Measurements from ENCODE around the gene LRRTM4.
"Not testable (repeated sequence)": the region's sequence is repeated elsewhere in the genome, so short reads cannot be mapped to it uniquely, and the experiment has no call there.

The LRRTM4 gene

DNA sequence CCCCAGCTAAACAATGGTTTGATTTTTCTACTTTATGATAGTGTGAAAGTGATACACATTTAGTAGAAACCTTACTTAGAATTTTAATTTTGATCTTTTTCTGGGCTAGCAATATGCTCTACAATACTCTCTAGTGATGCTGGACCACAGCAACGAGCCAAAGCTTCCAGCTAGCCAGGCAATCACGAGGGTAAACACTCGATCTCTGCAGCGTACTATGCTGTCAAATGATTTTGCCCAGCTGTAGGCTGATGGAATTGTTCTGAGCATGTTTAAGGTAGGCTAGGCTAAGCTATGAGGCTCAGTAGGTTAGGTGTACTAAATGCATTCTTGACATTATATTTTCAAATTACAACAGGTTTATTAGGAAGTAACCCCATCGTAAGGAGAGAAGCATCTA, 207.5 kb downstream of the LRRTM4 start:
- DNase-seq (ENCODE audit: low read depth), result no peak

DNA sequence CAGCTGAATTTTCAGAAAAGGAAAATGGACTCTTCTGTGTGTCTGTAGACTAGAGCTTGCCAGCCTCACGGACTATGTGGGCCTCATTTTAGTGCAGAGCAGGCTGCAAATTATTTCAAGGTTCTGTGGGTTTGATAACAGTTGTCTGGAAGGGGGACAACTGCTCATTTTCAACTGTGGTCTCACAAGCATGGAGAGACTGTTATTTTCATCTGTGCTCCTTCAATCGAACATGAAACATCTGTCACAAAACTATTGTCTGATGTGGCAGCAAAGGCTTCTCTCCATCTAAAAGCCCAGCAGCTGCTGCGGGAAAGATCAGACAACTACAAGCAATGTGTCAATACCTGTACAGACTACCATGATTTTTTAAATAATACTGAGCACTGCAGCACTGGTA, 211.8 kb downstream of the LRRTM4 start:
- no peak for DNase-seq (ENCODE audit: low read depth)

DNA sequence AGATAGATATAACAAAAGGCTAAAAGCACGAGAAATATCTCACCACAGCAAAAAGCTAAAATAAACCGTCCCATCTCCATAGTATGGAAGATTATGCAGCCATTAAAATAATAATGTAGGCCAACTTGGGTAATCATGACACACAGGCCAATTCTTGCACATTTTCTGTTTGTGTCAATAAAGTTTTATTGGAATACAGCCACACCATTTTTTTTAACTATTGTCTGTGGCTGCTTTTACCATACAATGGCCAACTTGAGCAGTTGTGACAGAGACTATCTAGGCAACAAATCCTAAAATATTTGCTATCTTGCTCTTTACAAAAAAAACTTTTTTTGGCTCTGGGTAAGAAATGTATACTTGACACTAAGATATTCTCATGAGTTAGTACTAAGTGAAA, 212.5 kb downstream of the LRRTM4 start:
- DNase-seq (ENCODE audit: low read depth), result no peak

DNA sequence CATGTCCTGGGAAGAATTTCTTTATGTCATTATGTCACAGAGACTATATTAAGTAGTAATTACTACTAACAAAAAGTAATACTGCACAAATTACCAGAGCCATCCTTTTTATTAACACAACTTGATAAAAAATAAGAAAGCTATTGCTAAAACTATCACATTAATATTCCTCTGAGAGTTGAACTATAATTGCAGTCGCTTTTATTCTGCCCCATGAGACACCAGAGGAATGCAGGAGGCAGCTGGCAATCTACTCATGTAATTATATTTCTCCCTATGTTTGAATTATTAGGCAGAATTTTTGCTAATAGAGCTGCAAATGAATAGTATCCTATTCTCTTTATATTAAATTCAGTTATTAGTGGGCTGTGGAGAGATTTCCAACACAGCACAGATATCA, 220.7 kb downstream of the LRRTM4 start:
- no peak for DNase-seq (ENCODE audit: low read depth)

DNA sequence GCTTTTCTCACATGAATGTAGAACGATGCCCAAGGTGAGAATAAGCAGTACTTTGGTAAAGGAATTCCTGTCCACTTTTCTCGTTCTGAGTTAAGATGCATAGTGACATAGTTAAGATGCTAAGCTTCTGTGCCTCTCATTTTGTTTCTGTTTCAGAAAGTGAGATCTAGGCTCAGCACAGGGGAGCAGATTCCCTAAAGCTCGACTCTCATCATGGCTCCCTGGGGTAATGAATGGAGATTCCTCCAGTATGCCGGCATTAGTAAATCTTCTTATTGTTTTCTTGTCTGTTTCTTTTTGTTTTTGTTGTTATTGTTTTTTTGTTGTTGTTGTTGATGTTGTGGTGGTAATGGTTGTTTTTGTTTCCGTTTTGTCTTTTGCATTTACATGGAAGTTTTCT, 225.4 kb downstream of the LRRTM4 start:
- no peak for DNase-seq (ENCODE audit: low read depth)

DNA sequence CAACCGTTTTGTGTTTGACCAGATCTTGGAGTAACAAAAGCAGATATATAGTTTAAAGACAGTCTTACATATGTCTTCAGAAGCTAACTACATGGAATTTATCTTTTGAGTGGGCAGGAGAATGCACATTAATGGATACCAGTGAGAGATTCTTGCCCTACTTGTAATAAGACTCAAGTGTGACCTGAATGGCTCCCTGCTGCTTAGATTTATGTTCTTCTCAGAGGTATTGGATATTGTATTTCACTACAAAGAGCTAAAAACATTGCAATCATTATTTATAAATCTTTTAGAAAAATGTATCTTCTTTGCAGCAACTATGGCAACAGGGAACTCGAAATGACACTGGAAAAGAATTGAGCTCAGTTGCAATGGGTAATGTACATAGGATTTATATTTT, 227.7 kb downstream of the LRRTM4 start:
- DNase-seq (ENCODE audit: low read depth), result no peak

DNA sequence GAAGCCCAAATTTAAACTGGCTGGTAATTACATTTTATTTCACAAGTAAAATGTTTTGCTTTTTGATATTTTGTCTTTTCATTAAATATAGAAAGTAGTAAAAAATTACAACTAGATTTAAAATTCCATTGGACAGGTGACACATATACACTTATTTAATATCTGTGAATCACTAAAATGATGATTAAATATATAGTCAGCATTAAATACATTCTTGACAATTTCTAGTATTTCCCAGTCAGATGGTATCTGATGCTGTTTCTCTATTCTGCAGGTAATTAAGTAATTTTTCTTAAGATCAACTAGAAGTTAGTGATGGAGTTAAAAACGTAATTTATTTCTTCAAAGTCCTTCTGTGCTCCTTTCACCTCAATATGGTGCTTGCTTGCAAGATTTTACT, 237.8 kb downstream of the LRRTM4 start:
- no peak for DNase-seq (ENCODE audit: low read depth)

DNA sequence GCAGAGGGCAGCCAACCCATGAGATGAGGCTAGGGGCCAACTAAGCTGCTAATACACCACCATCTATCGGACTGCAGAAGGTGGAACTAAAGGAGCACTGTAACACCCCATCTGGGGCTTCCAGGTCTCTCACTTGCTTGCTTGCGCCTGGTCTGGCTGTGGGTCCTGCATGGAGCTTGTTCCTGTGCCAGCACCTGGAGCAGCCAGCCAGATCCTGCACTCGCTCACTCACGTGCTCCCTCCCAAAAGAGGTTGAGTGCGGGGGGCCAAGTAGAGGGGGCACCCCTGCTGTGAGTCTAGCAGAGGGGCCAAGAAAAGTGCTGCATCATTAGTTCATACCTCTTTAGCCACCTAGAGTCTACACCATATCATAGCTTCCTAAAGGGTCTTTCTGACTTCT, 250.9 kb downstream of the LRRTM4 start:
- no peak for DNase-seq (ENCODE audit: low read depth)

DNA sequence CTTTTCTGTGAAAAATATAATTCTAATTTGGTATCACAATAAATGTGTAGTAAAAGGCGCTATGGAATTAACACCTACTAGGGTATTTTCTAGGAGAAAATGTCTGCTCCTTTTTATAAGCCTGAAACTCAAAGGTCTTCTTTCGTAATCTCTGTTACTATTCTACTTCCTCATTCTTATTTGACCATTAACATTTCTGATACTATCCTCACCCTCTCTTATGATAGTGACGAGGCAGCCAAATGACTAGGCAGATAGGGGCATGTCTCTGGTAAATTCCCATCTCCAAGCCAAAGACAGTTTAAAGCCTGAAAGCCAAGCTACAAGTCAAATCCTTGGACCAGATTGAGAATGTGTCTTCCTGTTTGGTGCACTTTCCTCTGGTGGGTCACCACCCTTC, 251.7 kb downstream of the LRRTM4 start:
- DNase-seq (ENCODE audit: low read depth), result no peak

DNA sequence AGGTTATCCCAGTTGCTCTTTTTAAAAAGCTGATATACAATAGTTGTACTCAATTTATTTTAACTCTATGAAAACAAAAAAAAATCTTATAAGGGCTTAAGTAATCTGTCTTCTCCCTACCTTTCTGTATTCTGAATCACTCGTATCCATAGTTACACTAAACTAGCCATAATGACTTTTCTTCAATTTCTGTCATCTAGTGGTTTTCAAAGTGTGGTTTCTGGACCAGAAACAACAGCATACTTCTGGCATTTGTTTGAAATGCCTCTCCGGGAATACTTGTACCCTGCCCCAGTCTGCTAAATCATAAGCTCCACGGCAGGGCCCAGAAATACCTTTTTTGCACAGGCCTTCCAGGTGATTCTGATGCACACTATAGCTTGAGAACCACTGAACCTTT, 253.6 kb downstream of the LRRTM4 start:
- no peak for DNase-seq (ENCODE audit: low read depth)

DNA sequence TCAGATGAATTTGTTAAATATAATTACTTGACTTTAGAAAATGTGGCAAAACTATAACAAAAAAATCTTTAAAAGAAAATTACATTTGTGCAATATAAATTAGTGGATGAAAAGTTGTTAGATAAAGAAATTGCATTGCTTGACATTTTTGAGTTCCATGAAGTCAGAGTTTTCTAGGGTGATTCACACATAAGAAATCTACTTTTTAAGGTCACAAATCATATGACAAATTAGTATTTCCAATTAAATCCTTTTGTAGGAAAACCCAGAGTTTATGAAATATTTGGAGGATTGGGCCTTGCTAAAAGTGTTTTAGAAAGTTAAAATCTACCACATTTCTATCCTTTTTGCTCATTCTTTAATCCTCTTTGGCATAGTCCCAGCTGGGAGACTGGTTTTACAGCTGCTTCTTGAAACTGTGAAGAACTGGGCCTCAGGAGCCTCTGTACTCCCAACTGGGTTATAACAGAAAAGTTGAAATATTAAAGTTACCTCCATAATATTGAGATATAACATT, 289.2 kb downstream of the LRRTM4 start:
- no peak for DNase-seq (ENCODE audit: low read depth)

DNA sequence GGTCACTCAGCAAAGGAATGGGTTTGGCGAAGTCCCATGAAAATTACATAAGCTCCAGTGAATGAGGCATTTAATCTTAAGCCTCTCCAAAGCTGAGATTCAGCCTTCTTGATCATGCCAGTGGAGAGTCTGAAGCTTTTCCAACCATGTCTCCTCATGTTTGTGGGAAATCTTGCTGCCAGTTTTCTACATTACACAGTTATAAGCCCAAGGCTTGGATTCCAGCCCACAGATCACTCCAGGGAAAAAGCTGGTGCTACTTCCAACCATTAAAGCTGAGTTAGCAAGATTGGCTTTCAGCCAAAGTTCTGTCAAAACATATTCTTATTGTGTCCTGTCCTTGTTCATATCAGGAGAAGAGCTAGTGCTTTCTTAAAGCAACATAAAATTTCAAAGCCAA, 293.8 kb downstream of the LRRTM4 start:
- no peak for DNase-seq (ENCODE audit: low read depth)

DNA sequence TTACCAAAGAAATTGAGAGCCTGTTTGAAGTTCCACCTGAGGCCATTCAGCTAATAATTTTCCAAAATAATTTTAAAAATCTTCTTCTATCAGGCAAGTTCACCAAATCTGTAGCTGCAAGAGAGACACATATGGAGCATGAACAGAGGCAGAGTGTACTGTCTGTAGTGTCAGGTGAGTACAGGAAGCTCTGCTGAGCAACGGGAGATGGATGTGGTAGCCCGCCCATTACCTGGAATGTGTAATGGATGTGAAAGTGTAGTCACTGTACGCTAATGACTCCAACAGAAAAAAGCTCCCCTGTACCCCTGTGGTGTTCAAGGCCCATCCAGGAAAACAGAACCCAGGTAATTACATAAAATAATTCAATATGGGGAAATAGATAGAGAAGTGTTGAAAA, 311.5 kb downstream of the LRRTM4 start:
- DNase-seq (ENCODE audit: low read depth), result no peak

DNA sequence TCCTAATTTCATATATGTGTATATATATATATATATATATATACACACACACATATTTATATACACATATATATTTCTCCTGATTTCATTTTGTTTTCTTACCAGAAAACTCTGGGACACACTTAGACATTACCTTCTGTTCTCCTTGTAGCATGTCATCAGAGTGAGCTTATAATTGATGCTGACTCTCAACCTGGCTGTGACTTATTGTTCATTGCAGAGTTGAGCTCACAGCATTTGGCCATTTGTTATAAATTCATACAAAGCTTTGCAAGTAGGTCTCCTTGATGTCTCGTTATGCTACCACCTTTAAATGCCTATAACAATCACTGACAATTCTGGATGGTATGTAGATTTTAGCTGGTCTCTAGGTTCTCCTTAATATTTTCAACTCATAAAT, 314.8 kb downstream of the LRRTM4 start:
- DNase-seq (ENCODE audit: low read depth), result no peak

DNA sequence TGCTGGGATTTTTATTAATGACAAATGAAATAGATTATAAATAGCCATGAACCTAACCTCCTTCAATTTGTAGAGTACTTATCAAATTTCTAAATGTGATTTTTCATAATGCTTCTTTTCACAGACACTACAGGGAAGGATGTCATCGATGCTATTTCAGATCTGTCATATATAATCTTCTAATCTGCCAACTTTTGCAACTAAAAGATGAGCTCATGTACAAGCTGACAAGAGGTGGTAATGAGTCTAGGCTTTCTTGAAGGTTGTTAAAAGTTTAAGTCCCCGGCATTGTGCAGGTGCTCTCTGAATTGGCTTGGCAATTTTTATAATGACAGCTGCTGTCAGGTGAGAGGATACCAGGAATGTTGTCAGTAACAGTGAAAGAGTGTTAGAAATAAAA, 320.4 kb downstream of the LRRTM4 start:
- DNase-seq (ENCODE audit: low read depth), result no peak

DNA sequence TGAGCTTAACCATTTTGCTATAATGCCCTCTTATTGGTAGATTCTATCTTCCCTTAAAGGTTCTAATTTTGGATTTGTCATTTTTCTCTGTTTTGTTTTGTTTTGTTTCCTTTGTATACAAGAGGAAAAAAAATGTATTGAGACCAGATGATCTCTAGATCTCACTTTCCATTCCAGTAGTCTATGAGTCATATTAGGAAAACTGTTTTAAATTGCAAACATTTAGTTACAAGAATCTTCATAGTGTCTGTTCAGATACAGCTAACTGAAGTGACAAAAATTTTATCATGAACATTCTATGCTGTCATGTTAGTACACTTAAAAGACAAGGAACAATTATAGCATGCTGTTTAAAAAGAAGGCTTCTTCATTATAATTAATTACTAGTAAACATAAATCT, 322.8 kb downstream of the LRRTM4 start:
- no peak for DNase-seq (ENCODE audit: low read depth)

DNA sequence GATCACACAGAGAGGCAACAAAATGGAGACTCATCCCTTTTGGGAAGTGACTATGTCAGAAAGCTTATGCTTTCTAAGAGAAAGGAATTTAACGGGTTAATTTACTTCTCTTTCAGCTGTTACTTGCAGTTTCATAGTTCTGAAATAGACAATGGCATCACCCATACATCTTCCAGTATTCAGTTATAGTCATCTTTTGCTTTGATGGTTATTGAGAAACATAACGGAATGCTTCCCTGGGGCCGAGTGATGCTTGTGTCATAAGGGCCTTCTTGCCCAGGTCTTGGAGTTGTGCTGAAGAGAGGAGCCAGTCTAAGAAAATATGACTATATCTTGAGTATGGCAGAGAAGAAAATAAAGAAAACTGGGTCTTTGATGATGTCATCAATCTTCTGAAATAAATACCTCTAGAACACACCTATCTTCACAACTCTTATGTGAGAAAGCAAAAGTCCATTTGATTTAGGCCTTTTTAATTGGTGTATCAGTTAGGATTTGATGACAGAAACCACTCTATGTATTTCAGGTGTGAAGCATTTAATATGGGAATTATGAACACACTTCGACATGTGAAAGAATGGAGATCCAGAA, 328.2 kb downstream of the LRRTM4 start:
- DNase-seq (ENCODE audit: low read depth), result no peak

DNA sequence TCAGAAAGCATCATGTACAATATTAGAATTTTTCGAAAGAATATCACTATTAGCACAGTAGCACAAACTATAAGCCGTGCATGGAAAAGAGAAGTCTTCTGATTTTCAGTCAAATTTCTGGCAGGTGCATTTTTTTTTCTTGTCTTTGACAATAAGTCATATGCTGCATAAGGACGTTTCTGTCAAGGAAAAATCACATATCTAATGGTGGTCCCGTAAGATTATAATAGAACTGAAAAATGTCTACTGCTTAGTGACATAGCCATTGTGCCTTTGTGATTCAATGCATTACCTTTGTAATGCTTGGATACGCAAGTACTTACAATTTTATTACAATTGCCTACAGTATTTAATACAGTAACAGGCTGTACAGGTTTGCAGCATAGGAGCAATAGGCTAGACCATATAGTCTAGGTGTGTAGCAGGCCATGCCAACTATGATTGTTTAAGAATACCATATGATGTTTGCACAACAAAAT, 329.3 kb downstream of the LRRTM4 start:
- no peak for DNase-seq (ENCODE audit: low read depth)

DNA sequence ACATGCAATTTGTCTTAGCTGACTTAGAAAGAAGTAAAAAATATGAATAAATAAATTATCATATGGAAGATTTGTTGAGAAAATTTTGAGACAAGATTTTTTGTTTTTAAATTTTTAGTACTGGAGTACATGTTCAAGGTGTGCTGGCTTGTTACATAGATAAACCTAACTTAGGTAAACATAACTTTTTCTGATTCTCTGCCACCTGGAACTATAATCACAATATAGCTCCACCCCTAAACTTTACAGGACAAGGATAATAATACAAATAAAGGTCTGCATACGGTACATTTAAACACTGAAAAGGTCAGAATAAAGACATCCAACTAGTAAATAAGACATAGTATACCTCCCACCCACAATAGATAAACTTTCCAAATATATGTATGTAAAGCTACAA, 330.5 kb downstream of the LRRTM4 start:
- no peak for DNase-seq (ENCODE audit: low read depth)

DNA sequence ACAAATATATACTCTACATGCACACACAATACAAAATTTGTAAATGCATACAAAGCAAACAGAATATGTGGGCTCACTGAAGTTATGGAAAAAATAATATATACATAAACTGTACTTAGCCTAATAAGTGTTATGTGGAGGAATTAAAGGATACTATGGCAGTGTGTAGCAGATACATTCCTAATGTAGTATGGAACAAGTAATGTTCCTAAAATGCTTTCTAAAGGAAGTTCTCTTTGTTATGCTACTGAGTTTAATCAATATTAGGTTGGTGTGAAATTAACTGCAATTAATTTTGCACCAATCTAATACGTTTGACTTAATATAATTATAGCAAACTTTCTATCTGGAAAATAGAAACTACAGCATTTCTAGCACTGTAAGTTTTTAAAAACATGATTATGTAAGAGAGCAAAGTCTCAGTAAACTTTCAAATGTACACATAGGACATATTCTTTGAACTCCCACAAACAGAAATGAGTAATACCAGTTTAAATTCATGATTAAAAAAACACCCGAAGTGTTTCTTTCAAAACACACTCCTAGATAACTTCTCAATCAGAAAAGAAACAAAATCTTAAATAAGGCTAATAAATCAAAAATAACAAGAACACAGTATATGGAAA, 331.3 kb downstream of the LRRTM4 start:
- DNase-seq (ENCODE audit: low read depth), result no peak

DNA sequence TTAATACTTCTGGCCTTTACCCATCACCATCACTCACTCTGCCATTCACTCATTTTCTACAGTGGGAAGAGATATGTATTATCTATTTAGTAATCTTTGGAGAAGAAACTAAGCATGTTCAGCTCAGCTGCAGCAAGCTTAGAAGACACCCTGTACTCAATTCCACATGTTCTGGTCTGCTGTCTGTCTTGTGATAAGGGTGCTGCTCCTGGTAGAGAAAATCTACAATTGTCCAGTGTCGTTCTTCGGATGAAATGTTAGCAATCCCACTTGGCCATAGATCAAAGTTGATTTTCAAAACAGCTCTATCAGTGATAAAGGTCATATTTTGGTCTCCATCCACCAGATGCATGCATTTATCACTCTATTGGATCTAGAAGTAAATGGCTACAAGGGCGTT, 337.1 kb downstream of the LRRTM4 start:
- no peak for DNase-seq (ENCODE audit: low read depth)

DNA sequence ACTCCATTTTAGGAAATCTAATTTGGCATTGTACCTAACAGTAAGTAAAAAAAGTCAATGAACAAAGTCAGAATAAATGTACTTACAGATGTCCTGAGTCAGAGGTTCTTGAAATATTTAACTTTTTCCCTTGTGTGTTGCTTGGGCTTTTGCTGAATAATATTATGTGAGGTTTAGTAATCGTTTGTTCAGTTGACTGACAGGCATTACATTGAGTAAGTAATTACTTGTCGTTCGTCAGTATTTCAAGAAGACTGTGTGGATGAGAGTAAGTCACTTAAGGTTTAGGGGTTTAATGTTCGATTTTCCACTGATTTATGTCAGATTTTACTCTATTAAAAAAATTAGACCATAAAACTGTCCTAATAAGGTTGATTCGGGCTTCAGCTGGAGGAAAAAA, 342.9 kb downstream of the LRRTM4 start:
- DNase-seq (ENCODE audit: low read depth), result no peak

DNA sequence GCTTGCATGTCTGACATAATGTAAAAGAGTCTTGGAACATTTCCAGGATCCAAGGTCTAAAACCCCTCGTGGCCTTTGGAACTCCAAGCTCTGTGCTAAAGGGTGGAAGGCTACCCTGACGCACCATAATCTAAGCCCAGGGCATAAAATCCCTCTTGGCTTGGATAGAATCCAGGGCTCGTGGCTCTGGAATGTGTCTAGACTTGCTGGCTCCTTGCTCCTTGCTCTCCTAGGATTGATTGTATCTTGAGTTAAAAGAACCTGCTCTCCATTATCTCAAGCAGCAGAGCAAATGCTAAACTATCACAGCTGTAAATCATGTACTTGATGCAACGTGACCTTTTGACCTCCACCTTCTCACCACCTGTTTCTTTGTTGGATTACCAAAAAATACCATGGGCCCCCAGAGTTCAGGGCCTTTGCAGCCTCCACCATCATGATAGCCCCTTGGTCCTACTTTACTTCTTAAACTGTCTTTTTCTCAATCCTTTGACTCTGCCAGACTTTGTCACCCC, 346.9 kb downstream of the LRRTM4 start:
- not testable (repeated sequence) for DNase-seq (ENCODE audit: low read depth)

DNA sequence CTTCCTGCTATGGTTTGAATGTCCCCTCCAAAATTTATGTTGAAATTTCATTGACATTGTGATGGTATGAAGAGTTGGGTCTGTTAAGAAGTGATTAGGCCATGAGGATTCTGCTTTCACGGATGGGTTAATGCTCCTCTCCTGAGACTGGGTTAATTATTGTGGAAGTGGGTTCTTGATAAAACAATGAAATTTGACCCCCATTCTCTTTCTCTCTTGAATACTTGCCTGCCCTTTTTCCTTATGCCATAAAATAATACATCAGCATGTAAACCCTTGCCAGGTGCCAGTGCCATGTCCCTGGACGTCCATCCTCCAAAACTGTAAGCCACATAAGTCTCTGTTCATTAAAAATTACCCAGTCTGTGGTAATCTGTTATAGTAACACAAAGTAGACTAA, 352.8 kb downstream of the LRRTM4 start:
- DNase-seq (ENCODE audit: low read depth), result no peak
